Activated CD8-positive, alpha-beta memory T cell treated with anti-CD3 and anti-CD28 coated beads for 4 hours (primary cell): Measurements from ENCODE around the gene IL1R2.
"Not testable (repeated sequence)": the region's sequence is repeated elsewhere in the genome, so short reads cannot be mapped to it uniquely, and the experiment has no call there.

Experiments used
- DNase-seq, 2 donors: peaks; one replicate each; pipeline ENCODE4 v3.0.0-alpha.2; 2020; ENCODE audit warnings: low read depth in 2 of 2

Gene IL1R2

GRCh38 chr2:102061286-102061699 lies 69.5 kb downstream of the IL1R2 start:
- no peak for DNase-seq

DNA sequence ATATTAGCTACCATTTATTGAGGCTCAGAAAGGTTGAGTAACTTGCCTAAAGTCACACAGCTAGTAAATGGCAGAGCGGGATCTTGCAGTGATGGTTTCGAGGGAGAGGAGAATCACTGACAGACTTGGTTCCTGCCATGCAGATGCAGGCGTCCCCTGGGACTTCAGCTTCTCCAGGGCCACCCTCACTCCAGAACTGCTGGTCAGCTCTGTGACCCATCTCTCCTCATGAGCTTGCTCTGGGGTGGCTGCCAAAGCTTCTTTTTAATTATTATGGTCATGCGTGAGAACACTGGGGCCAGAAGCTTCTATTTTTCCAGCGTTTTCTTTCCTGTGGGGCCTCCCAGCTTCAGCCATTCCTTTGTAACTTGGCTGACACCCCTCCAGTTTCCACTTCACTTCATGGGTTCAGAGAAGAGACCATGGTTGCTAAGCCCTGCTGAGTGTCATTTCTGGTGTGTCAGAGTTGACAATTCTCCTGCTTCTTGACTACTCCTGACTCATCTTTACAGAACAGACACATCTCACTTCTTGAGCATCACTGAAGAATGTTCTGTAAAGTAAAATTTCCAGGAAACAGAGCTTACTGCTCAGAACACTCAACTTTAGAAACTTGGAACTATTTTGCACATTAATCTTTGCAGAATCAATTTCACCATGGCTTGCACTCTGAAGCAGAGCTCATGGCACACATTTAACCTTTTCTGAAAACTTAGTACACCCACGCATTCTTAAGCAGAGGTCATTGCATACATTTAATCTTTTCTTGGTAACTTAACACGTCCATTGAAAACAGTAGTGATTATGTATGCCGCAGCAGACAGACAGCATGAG lies 70.4 kb downstream of the IL1R2 start:
- DNase-seq = no peak

- no peak for DNase-seq
Measured at GRCh38 chr2:102062802-102063201, 71.0 kb downstream of the IL1R2 start.

DNA sequence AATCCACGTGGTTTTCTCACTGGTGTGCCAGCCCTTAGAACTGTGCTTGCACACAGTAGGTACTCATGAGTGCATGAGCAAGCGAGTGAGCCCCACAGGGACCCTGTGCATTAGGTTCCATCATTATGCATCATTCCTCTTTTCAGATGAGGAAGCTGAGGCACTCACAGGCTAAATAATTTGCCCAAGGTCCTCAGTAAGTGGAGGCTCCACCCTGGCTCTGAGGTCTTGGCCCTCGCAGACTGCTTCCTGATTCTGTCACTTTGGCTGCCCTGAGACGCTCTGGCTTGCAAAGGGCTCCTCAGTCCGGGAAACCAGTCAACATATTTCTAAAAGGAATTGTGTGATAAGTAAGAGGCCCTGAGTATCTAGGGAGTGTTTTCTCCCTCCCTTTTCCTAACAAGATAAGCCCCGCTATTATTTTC lies 71.7 kb downstream of the IL1R2 start:
- no peak for DNase-seq

- DNase-seq = no peak
Measured at GRCh38 chr2:102063941-102064678, 72.3 kb downstream of the IL1R2 start.

- no peak for DNase-seq
Measured at GRCh38 chr2:102064679-102065674, 73.2 kb downstream of the IL1R2 start.

- no peak for DNase-seq
Measured at GRCh38 chr2:102065675-102066252, 74.0 kb downstream of the IL1R2 start.

- no peak for DNase-seq
Measured at GRCh38 chr2:102066554-102066953, 74.8 kb downstream of the IL1R2 start.

DNA sequence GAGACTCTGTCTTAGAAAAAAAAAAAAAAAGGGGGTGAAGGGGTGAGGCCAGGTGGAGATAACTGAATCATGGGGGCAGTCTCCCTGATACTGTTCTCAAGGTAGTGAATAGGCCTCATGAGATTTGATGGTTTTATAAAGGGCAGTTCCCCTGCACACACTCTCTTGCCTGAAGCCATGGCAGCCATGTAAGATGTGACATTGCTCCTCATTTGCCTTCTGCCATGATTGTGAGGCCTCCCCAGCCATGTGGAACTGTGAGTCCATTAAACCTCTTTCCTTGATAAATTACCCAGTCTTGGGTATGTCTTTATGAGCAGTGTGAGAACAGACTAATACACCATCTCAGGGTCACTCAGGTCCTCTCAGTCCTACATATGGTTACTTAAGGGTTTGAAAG lies 76.4 kb downstream of the IL1R2 start:
- not testable (repeated sequence) for DNase-seq

GRCh38 chr2:102069311-102069974 lies 77.7 kb downstream of the IL1R2 start:
- DNase-seq = no peak

DNA sequence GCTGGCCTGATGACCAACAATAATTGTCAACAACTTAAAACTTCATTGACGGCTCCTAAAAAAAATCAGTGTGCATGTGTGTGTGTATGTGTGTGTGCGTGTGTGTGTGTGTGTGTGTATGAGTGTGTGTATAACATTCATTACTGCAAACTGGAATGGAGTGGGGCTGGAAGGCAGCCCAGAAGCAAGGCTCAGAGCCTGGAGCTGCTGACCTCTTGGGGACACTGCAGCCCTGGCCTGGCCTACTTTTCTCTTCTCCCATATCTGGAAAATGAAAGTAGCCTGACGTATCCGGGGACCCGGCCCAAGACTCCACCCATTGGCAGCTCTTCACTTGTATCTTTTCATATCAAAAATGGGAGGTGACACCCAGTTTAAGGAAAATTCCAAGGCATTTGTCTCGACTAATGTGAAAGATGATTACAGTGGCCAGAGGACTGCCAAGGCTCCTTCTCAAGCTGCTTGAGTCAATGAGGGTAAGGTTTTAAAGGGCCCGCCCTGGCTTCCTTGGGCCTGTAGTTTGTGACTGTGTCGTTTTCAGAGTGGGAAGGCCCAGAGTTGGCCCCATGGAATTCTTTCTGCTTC lies 78.4 kb downstream of the IL1R2 start:
- no peak for DNase-seq

- no peak for DNase-seq
Measured at GRCh38 chr2:102072741-102073140, 81.0 kb downstream of the IL1R2 start.

GRCh38 chr2:102073168-102073724 lies 81.5 kb downstream of the IL1R2 start:
- no peak for DNase-seq

- DNase-seq = no peak
Measured at GRCh38 chr2:102074152-102074783, 82.5 kb downstream of the IL1R2 start.

GRCh38 chr2:102075479-102075878 lies 83.7 kb downstream of the IL1R2 start:
- DNase-seq = no peak

DNA sequence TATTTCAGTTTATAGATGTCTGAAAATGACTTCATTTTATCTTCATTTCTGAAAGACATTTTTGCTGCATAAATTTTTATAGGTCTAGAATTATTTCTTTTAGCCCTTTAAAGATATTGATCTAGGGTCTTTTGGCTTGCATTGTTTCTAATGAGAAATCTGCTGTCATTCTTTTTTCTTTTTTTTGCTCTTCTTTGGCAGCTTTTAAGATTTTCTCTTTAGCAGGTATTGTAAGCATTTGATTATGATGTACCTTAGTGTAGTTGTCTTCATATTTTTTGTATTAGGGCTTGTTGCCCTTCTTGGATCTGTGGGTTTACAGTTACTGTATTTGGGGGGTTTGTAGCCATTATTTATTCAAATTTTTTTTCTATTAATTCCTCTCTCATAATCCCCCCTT lies 84.8 kb downstream of the IL1R2 start:
- no peak for DNase-seq
